Erythroblast (primary cell): ENCODE results near the gene SMOC2.
"Not testable (repeated sequence)": the region's sequence is repeated elsewhere in the genome, so short reads cannot be mapped to it uniquely, and the experiment has no call there.

ENCODE experiments used
- DNase-seq, 2 experiments: peaks; one replicate each; lab custom pipeline; 2025; lab: John Stamatoyannopoulos, UW
- GATA1 ChIP-seq: IDR thresholded peaks from 2 replicates; pipeline ENCODE4 v1.6.1; 2011; ENCODE audit warnings: low read depth, mild to moderate bottlenecking, control low read depth, low read length, moderate library complexity
- POLR2A ChIP-seq: IDR thresholded peaks from 2 replicates; pipeline ENCODE4 v1.6.1; 2011; ENCODE audit warnings: mild to moderate bottlenecking, low read length

Gene SMOC2

GRCh38 chr6:168609914-168610490 lies 169.0 kb downstream of the SMOC2 start:
- TF ChIP-seq GATA1, result no peak
- TF ChIP-seq POLR2A, result no peak
- no peak for DNase-seq

GRCh38 chr6:168610966-168611365 lies 170.0 kb downstream of the SMOC2 start:
- DNase-seq, result not testable (repeated sequence)

DNA sequence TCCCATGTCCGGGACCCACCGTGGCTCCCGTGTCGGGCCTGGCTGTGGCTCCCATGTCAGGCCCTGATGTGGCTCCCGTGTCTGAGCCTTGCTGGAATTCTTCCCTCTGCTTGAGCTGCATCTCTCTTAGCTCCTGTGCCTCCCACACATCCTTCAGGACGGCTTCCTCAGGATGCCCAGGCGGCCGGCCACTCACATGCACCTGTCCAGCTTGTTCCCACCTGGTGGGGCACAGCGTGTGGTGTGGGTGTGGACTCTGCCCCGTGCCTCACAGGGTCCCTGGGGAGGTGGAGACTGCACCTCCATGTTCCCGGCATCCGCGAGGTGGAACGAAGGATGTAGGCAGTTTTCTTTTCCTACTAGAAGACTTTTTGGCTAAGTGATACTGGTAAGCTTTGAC lies 170.7 kb downstream of the SMOC2 start:
- no peak for DNase-seq

DNA sequence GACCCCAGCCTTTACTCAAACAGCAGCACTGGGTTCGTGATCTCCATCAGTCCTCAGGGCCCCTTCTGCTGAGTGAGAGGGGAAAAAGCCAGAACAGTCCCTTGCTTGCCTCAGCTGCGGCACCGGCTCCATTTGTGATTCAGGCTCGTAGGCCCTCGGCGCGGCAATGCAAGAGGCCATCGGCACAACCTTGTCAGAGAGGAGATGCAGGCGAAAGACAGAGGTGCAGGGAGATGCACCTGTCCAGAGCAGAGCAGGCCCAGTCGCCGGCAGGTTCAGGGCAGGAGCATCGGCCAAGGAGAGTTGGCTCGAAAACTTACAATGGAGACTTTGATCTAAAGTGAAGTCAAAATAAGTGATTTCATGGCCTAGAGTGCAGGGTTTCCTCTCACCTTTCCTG lies 171.6 kb downstream of the SMOC2 start:
- TF ChIP-seq GATA1 (no peak), POLR2A (no peak)
- DNase-seq, result no peak

More for the DNA sequence above, 170.7 kb downstream of the SMOC2 start:
- no peak for TF ChIP-seq POLR2A
- no peak for TF ChIP-seq GATA1

DNA sequence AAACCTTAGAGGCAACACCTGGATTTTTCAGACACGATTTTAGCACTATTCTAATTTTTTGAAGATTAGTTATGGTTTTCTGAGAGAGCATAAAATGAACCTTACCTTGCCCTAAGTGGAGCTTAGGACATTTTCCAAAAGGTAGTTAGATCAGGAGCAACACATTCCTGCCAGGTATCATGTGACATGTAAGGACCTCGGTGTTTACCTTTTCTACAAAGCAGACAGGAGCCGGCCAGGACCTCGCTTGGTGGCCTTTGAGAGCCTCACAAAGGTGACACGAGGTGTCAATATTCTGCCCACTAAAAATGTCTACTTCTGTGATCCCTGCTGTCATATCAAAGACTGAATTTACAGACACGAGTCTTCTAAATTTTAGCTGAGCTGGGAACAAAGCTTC lies 174.9 kb downstream of the SMOC2 start:
- no peak for DNase-seq
- no peak for TF ChIP-seq GATA1
- TF ChIP-seq POLR2A, result no peak

DNA sequence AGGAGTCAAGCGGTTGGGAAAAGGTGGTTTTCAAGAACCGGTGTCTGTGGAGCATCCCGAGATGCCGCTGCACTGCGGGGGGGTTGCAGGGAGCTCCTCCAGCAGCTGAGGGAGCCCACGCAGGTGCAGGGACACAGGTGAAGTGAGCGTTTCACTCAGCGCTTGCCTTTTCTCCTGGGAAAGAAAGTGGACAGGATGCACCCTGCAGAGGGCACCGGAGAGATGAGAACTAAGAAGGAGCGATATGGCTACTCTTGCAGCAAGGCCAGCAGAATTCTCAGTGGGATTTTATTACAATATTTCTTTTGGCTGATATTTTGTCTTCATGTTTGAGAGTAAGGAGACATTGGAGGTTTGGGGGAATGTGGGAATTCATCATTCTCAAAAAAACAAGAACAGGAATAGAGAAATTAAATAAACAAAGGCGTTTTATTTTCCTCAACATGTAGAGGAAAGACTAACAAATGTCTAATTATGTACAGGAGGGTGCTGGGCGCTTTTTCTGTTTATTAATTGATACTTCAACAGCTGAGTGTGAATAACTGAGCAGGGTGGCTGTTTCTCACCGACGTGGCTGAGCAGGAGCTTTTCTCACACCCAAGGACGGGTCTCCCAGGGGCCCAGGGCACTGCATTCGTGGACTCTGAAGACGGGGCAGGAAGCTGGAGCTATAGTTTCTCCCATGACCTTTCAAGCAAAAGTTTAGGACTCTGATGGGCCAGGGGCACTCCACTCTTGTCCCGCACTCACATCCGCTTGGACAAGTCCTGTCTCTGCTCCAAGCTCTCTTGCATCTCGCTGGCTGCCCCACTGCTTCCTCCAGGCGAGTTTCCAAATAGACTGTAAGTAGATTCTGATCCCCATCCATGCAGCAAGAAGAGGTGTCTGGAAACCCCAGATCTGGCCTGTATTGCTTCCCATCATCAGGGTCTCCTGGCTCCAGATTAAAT lies 176.1 kb downstream of the SMOC2 start:
- TF ChIP-seq GATA1 (no peak), POLR2A (no peak)
- no peak for DNase-seq

GRCh38 chr6:168618546-168619315 lies 177.7 kb downstream of the SMOC2 start:
- TF ChIP-seq POLR2A (no peak), GATA1 (no peak)
- DNase-seq, result no peak

GRCh38 chr6:168619560-168620314 lies 178.8 kb downstream of the SMOC2 start:
- TF ChIP-seq GATA1, result no peak
- TF ChIP-seq POLR2A, result no peak
- DNase-seq, result no peak

DNA sequence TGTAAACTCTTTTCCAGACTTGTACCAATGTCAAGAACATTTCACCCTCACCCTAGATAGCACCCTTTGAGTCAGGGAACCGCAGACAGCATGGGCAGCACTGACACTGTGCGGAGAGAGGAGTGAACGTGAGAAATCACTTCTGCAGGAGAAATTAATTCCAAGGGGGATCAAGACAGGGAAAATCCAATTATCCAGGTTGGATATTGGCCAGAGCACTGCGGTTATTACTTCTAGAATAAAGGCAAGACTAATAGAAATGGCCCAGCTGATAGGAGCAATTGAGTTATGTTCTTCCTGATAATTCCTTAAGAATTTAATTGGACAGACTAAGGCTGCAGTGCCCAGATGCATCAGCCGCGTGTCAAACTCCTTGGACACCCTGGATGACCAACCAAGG lies 179.6 kb downstream of the SMOC2 start:
- TF ChIP-seq GATA1, result no peak
- no peak for TF ChIP-seq POLR2A
- DNase-seq, result no peak

GRCh38 chr6:168623736-168624135 lies 182.8 kb downstream of the SMOC2 start:
- TF ChIP-seq POLR2A, result no peak
- no peak for TF ChIP-seq GATA1

GRCh38 chr6:168624540-168624939 lies 183.6 kb downstream of the SMOC2 start:
- TF ChIP-seq GATA1 (no peak), POLR2A (no peak)
- no peak for DNase-seq

More at GRCh38 chr6:168623736-168624135, 182.8 kb downstream of the SMOC2 start:
- no peak for DNase-seq

DNA sequence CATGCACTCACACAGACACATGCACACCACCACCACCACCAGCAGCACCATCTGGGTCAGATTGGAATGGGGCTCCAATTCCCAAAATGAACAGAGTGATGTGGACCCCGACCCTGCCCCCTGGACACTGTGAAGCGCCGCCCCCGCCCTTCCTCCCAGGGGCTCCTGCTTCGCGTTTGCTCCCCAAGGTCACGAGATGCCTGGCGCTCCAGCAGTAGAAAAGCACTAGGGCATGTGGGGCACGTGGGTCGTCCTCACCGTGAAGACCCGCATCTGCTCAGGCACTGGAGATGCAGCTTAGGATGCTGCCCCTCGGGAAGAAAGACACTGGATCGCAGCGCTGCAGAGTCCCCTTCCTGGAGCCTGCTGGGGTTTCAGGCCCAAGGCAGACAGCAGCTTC lies 184.0 kb downstream of the SMOC2 start:
- TF ChIP-seq GATA1 (no peak), POLR2A (no peak)
- DNase-seq, result no peak

DNA sequence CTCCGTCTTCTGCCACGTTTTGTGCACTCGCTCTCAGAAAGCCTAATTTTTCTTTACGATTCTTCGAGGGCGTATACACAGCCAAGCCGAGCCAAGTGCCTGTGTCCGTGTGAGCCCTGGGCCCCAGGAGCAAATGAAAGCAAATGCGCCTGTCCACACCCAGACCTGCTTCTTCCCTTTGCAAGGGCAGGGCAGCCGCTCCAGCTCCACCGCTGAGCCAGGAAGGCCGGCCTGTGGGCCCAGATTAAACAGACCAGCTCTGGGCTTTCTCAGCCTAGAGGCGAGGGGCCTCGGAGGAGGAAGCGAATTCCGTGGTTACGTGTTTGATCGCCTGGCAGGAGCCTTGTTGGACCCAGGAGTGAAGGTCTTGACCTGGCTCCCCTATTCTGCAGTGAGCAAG lies 184.6 kb downstream of the SMOC2 start:
- DNase-seq, result no peak
- TF ChIP-seq GATA1 (no peak), POLR2A (no peak)
